ENCODE measurements around the gene OR4P4.

DNA sequence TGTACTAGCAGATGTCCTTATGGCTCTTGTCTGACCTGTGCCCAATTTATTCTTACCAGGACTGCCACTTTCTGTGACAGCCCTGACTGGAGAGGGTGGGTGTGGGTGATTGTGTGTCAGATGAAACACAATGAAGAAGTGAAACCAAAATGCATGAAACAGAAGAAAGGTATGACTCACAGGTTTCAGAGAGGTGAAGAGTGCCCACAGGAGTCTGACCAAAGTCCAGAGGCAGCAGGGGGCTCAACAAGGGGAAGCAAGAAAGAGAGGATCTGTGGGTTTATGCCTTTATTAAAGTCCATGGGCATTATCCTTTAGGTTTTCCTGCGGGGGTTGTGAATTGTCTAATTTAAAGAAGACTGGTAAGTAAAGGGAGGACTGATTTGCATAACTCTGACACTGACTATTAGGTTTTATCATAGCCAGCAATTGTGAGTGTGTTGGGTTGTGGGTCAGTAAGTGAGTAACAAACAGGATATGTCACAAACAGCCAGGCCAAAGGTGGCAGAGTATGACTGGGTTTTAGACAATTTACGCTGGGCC, 23.2 kb downstream of the OR4P4 start:
- no peak for TF ChIP-seq POLR2A (IDR thresholded peaks at IDR 0.05)
- TF ChIP-seq, protein P1, sequence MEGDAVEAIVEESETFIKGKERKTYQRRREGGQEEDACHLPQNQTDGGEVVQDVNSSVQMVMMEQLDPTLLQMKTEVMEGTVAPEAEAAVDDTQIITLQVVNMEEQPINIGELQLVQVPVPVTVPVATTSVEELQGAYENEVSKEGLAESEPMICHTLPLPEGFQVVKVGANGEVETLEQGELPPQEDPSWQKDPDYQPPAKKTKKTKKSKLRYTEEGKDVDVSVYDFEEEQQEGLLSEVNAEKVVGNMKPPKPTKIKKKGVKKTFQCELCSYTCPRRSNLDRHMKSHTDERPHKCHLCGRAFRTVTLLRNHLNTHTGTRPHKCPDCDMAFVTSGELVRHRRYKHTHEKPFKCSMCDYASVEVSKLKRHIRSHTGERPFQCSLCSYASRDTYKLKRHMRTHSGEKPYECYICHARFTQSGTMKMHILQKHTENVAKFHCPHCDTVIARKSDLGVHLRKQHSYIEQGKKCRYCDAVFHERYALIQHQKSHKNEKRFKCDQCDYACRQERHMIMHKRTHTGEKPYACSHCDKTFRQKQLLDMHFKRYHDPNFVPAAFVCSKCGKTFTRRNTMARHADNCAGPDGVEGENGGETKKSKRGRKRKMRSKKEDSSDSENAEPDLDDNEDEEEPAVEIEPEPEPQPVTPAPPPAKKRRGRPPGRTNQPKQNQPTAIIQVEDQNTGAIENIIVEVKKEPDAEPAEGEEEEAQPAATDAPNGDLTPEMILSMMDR (IDR thresholded peaks at IDR 0.05) = no peak
